NCI-H1105 treated with DMSO at 0.1 percent for 48 hours (cell line): Measurements from ENCODE around the gene WRAP73.

Experiments
- DNase-seq: peaks from one replicate; lab custom pipeline; 2025; lab: John Stamatoyannopoulos, UW

WRAP73 gene

GRCh38 chr1:3649342-3650247, at the start of gene WRAP73:
Gene WRAP73, minus strand, starts transcription at chr1:3650103. Its CDS starts 104 bp downstream, at chr1:3649999.
- peak; percentile 92 for DNase-seq

- no peak for DNase-seq
Measured at GRCh38 chr1:3699596-3699995, 49.7 kb upstream of the WRAP73 start.

- DNase-seq = peak; percentile 43
Measured at GRCh38 chr1:3698660-3699408, 48.9 kb upstream of the WRAP73 start.

GRCh38 chr1:3697810-3698209, 47.9 kb upstream of the WRAP73 start:
- DNase-seq = peak; percentile 99

- no peak for DNase-seq
Measured at GRCh38 chr1:3697104-3697503, 47.2 kb upstream of the WRAP73 start.

- DNase-seq = no peak
Measured at GRCh38 chr1:3696689-3697088, 46.8 kb upstream of the WRAP73 start.

- peak; percentile 21 for DNase-seq
Measured at GRCh38 chr1:3695326-3696217, 45.7 kb upstream of the WRAP73 start.

GRCh38 chr1:3693321-3693720, 43.4 kb upstream of the WRAP73 start:
- DNase-seq = no peak

- peak; percentile 74 for DNase-seq
Measured at GRCh38 chr1:3692598-3692997, 42.7 kb upstream of the WRAP73 start.

- peak; percentile 51 for DNase-seq
Measured at GRCh38 chr1:3691421-3692204, 41.7 kb upstream of the WRAP73 start.

- DNase-seq = peak; percentile 88
Measured at GRCh38 chr1:3690282-3691065, 40.6 kb upstream of the WRAP73 start.

GRCh38 chr1:3689138-3689750, 39.3 kb upstream of the WRAP73 start:
- peak; percentile 41 for DNase-seq

- no peak for DNase-seq
Measured at GRCh38 chr1:3688356-3689137, 38.6 kb upstream of the WRAP73 start.

GRCh38 chr1:3687504-3687903, 37.6 kb upstream of the WRAP73 start:
- peak; percentile 34 for DNase-seq

GRCh38 chr1:3685906-3686305, 36.0 kb upstream of the WRAP73 start:
- DNase-seq = no peak

GRCh38 chr1:3685222-3685621, 35.3 kb upstream of the WRAP73 start:
- peak; percentile 11 for DNase-seq

- DNase-seq = no peak
Measured at GRCh38 chr1:3683992-3684391, 34.1 kb upstream of the WRAP73 start.

- no peak for DNase-seq
Measured at GRCh38 chr1:3683197-3683596, 33.3 kb upstream of the WRAP73 start.
